HEK293 (cell line): ENCODE results near the gene FOXC1.

Experiments used
- CTCF ChIA-PET: fragments of 350-600 bp; formaldehyde crosslinking; extraction: SDS; loops from one replicate; lab custom pipeline; 2021; ENCODE audit warnings: antibody characterized with exemption; lab: Yijun Ruan, JAX
- POLR2A ChIA-PET: fragments of 300-600 bp; formaldehyde crosslinking; extraction: SDS; loops from one replicate; lab custom pipeline; 2020; ENCODE audit warnings: antibody characterized with exemption, inconsistent platforms; lab: Yijun Ruan, JAX
- H3K27ac ChIP-seq: fragments of 200-500 bp; sonication (Bioruptor generic); 2 replicates; pipeline ENCODE4 v1.5.1; 2014; ENCODE audit warnings: low read depth, low read length, control low read depth, inconsistent platforms; ENCODE audit errors: extremely low read depth
- H3K36me3 ChIP-seq, 2 experiments: fragments of 200-500 bp in 1 of 2; sonication (Bioruptor generic) in 1 of 2; 1 replicate in 1 of 2; 2 replicates in 1 of 2; pipeline ENCODE4 v1.5.1; 2014 to 2017; ENCODE audit warnings: inconsistent platforms in 2 of 2, low read length in 2 of 2; ENCODE audit not compliant: control insufficient read depth in 2 of 2, insufficient read depth in 1 of 2
- H3K4me1 ChIP-seq: fragments of 200-500 bp; sonication (Bioruptor generic); 2 replicates; pipeline ENCODE4 v1.5.1; 2014; ENCODE audit warnings: mild to moderate bottlenecking, low read length, inconsistent platforms; ENCODE audit not compliant: control insufficient read depth, insufficient read depth
- H3K4me3 ChIP-seq: 2 replicates; pipeline ENCODE4 v1.5.1; 2011; ENCODE audit warnings: low read depth, mild to moderate bottlenecking, control low read depth, low read length, moderate library complexity
- H3K9me3 ChIP-seq: fragments of 200-500 bp; sonication (Bioruptor generic); 2 replicates; pipeline ENCODE4 v1.5.1; 2014; ENCODE audit warnings: low read depth, low read length, inconsistent platforms; ENCODE audit not compliant: control insufficient read depth, insufficient read depth
- EGR2 ChIP-seq: fragments of 450-650 bp; formaldehyde crosslinking; IDR thresholded peaks from 2 replicates; pipeline ENCODE4 v1.5.1; 2016; ENCODE audit warnings: low read depth, missing biosample characterization, missing genetic modification characterization
- GLI2 ChIP-seq: fragments of 450-650 bp; formaldehyde crosslinking; IDR thresholded peaks from 2 replicates; pipeline ENCODE4; 2017; ENCODE audit warnings: missing biosample characterization, missing genetic modification characterization, low read depth, borderline replicate concordance
- GLIS1 ChIP-seq: fragments of 450-650 bp; formaldehyde crosslinking; IDR thresholded peaks from 2 replicates; pipeline ENCODE4 v1.5.1; 2016; ENCODE audit warnings: missing biosample characterization, missing genetic modification characterization
- GLIS2 ChIP-seq: fragments of 450-650 bp; formaldehyde crosslinking; IDR thresholded peaks from 2 replicates; pipeline ENCODE4 v1.5.1; 2016; ENCODE audit warnings: missing biosample characterization, missing genetic modification characterization
- HOXC10 ChIP-seq: sonication (generic); formaldehyde crosslinking; IDR thresholded peaks from 2 replicates; pipeline ENCODE4 v1.8.1; 2023; ENCODE audit warnings: mild to moderate bottlenecking, missing genetic modification reagents
- KLF16 ChIP-seq: fragments of 450-650 bp; formaldehyde crosslinking; IDR thresholded peaks from 2 replicates; pipeline ENCODE4 v1.5.1; 2017; ENCODE audit warnings: missing biosample characterization, missing genetic modification characterization
- MZF1 ChIP-seq: fragments of 450-650 bp; formaldehyde crosslinking; IDR thresholded peaks from 2 replicates; pipeline ENCODE4 v1.5.1; 2017; ENCODE audit warnings: missing biosample characterization, missing genetic modification characterization, borderline replicate concordance
- SCRT2 ChIP-seq: fragments of 450-650 bp; formaldehyde crosslinking; IDR thresholded peaks from 2 replicates; pipeline ENCODE4 v1.5.1; 2016; ENCODE audit warnings: missing biosample characterization, missing genetic modification characterization
- SETDB1 ChIP-seq: IDR thresholded peaks from one replicate; pipeline ENCODE4 v1.6.1; 2017; ENCODE audit warnings: mild to moderate bottlenecking, low read length, moderate library complexity, mixed read lengths; ENCODE audit not compliant: insufficient read length
- YY1 ChIP-seq: fragments of 450-650 bp; formaldehyde crosslinking; IDR thresholded peaks from 2 replicates; pipeline ENCODE4 v1.5.1; 2018; ENCODE audit warnings: missing biosample characterization, missing genetic modification characterization
- ZBTB8A ChIP-seq: fragments of 450-650 bp; formaldehyde crosslinking; IDR thresholded peaks from 2 replicates; pipeline ENCODE4 v1.5.1; 2016; ENCODE audit warnings: missing biosample characterization, missing genetic modification characterization
- ZEB2 ChIP-seq: fragments of 450-650 bp; formaldehyde crosslinking; IDR thresholded peaks from 2 replicates; pipeline ENCODE4 v1.5.1; 2016; ENCODE audit warnings: missing biosample characterization, missing genetic modification characterization
- ZNF169 ChIP-seq: fragments of 450-650 bp; formaldehyde crosslinking; IDR thresholded peaks from 2 replicates; pipeline ENCODE4 v1.5.1; 2016; ENCODE audit warnings: missing biosample characterization, missing genetic modification characterization
- ZNF202 ChIP-seq: fragments of 450-650 bp; formaldehyde crosslinking; IDR thresholded peaks from 2 replicates; pipeline ENCODE4 v1.5.1; 2016; ENCODE audit warnings: missing biosample characterization, missing genetic modification characterization, borderline replicate concordance
- ZNF366 ChIP-seq: fragments of 450-650 bp; formaldehyde crosslinking; conservative IDR thresholded peaks from 2 replicates; pipeline ENCODE4 v1.5.1; 2016; ENCODE audit warnings: missing biosample characterization, missing genetic modification characterization
- ZNF391 ChIP-seq: fragments of 450-650 bp; formaldehyde crosslinking; IDR thresholded peaks from 2 replicates; pipeline ENCODE4 v1.5.1; 2016; ENCODE audit warnings: low read depth, missing biosample characterization, missing genetic modification characterization, borderline replicate concordance
- ZNF416 ChIP-seq: fragments of 450-650 bp; formaldehyde crosslinking; IDR thresholded peaks from 2 replicates; pipeline ENCODE4 v1.5.1; 2016; ENCODE audit warnings: missing biosample characterization, missing genetic modification characterization
- ZNF426 ChIP-seq: fragments of 450-650 bp; formaldehyde crosslinking; IDR thresholded peaks from 2 replicates; pipeline ENCODE4 v1.5.1; 2017; ENCODE audit warnings: missing biosample characterization, missing genetic modification characterization, mild to moderate bottlenecking, inconsistent platforms, moderate library complexity
- ZNF473 ChIP-seq: fragments of 450-650 bp; formaldehyde crosslinking; IDR thresholded peaks from 2 replicates; pipeline ENCODE4 v1.5.1; 2017; ENCODE audit warnings: missing biosample characterization, missing genetic modification characterization
- ZNF585B ChIP-seq: fragments of 450-650 bp; formaldehyde crosslinking; IDR thresholded peaks from 2 replicates; pipeline ENCODE4 v1.5.1; 2016; ENCODE audit warnings: missing biosample characterization, missing genetic modification characterization
- ZNF624 ChIP-seq: fragments of 450-650 bp; formaldehyde crosslinking; IDR thresholded peaks from 2 replicates; pipeline ENCODE4 v1.5.1; 2017; ENCODE audit warnings: missing biosample characterization, missing genetic modification characterization
- ZNF660 ChIP-seq: fragments of 450-650 bp; IDR thresholded peaks from 2 replicates; pipeline ENCODE4 v1.5.1; 2018; ENCODE audit warnings: missing biosample characterization, mild to moderate bottlenecking, missing genetic modification characterization
- ZNF768 ChIP-seq: fragments of 450-650 bp; formaldehyde crosslinking; IDR thresholded peaks from 2 replicates; pipeline ENCODE4 v1.5.1; 2018; ENCODE audit warnings: missing biosample characterization, mild to moderate bottlenecking, missing genetic modification characterization
- ZNF843 ChIP-seq: fragments of 450-650 bp; formaldehyde crosslinking; IDR thresholded peaks from 2 replicates; pipeline ENCODE4 v1.5.1; 2016; ENCODE audit warnings: missing biosample characterization, missing genetic modification characterization
- TF ChIP-seq, protein P1 (sequence below): fragments of 450-650 bp; formaldehyde crosslinking; IDR thresholded peaks from 2 replicates; pipeline ENCODE4 v1.5.1; 2016; ENCODE audit warnings: missing biosample characterization, missing genetic modification characterization
- TF ChIP-seq, protein P2 (sequence below): fragments of 450-650 bp; formaldehyde crosslinking; IDR thresholded peaks from 2 replicates; pipeline ENCODE4 v1.5.1; 2016; ENCODE audit warnings: missing biosample characterization, missing genetic modification characterization
- TF ChIP-seq, protein P3 (sequence below): fragments of 450-650 bp; formaldehyde crosslinking; IDR thresholded peaks from 2 replicates; pipeline ENCODE4 v1.5.1; 2017; ENCODE audit warnings: missing biosample characterization, mild to moderate bottlenecking, missing genetic modification characterization, moderate library complexity
- TF ChIP-seq, protein P4 (sequence below): fragments of 450-650 bp; formaldehyde crosslinking; IDR thresholded peaks from 2 replicates; pipeline ENCODE4 v1.5.1; 2016; ENCODE audit warnings: missing biosample characterization, missing genetic modification characterization
- TF ChIP-seq, protein P5 (sequence below): fragments of 450-650 bp; formaldehyde crosslinking; IDR thresholded peaks from 2 replicates; pipeline ENCODE4 v1.5.1; 2016; ENCODE audit warnings: missing biosample characterization, missing genetic modification characterization

The FOXC1 gene

DNA sequence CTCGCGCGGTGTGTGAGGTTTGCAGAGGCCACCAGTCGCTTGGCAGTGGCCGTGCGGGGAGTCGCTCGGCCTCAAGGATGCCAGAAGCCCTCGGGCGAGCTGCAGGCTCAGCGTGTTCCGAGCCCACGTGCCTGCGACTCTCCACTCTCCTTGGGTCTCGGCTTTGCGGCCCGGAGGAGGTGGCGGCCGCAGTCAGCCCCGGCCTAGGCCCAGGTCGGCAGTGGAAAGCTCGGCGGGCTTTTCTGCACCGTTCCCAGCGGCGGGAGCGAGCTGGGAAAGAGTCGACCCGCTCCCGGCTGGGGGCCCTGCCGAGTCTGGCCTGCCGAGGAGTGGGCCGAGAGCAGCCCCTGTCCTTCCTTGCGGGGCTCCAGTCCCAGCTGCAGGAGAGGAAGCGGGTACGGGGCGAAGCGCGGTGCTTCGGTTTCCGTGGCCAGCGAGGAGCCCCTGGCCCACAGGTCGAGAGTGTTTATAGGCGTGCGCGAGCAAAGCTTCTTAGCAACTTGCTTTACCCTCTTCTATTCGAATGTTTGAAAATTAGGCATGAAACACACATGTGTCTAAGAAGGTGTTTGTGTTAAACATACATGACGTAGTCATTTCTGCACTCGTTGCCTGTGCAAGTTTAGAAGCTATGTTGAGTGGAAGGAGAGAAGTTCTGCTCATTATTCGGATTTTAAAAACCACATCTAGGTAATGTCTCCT is 5.6 kb downstream of the FOXC1 start:
- ChIA-PET CTCF (interaction anchor here (0.5 to 0.9 kb wide), 3 partner anchors 70 to 489 kb away, joined by 3 to 4 read pairs (median 3); no protein-coding TSS in a partner anchor), POLR2A (interaction anchor here (1.6 to 2.8 kb wide), 3 partner anchors 12 to 71 kb away, joined by 4 to 14 read pairs (median 7); no protein-coding TSS in a partner anchor)
- Histone ChIP-seq H3K36me3 (peaks cover 21 to 88% of the 10 kb centered on the region in 2 experiments), H3K4me1 (peaks cover 19% of the 10 kb centered on the region), H3K27ac (peak overlapping the region; percentile 100), H3K4me3 (no peak overlapping the region), H3K9me3 (no peaks in the 10 kb centered on the region)
- TF ChIP-seq KLF16 (tag by site-specific recombination) (no peak), ZNF416 (no peak), ZNF473 (tag by site-specific recombination) (no peak), ZBTB8A (tag by site-specific recombination) (0 out of 2 replicates have a peak, but pooled peaks have one; percentile 16), ZNF391 (tag by site-specific recombination) (peak; percentile 49; the same call in 1 of the 2 replicates), ZNF843 (tag by site-specific recombination) (peak; percentile 34; the same call in 1 of the 2 replicates), ZNF585B (tag by site-specific recombination) (no peak), SCRT2 (tag by site-specific recombination) (no peak), SETDB1 (no peak), GLI2 (tag by site-specific recombination) (no peak), ZNF169 (tag by site-specific recombination) (no peak), GLIS1 (tag by site-specific recombination) (peak; percentile 78), HOXC10 (CRISPR knock-in tag) (no peak), YY1 (tag by site-specific recombination) (no peak), ZNF366 (tag by site-specific recombination) (peak; percentile 53; the same call in 1 of the 2 replicates), ZNF660 (no peak), EGR2 (tag by site-specific recombination) (no peak), ZNF202 (no peak), ZEB2 (0 out of 2 replicates have a peak, but pooled peaks have one; percentile 16), MZF1 (tag by site-specific recombination) (no peak), ZNF426 (tag by site-specific recombination) (no peak), ZNF624 (tag by site-specific recombination) (no peak), ZNF768 (tag by site-specific recombination) (no peak), GLIS2 (tag by site-specific recombination) (peak; percentile 70; the same call in 1 of the 2 replicates)
- TF ChIP-seq, protein P1, sequence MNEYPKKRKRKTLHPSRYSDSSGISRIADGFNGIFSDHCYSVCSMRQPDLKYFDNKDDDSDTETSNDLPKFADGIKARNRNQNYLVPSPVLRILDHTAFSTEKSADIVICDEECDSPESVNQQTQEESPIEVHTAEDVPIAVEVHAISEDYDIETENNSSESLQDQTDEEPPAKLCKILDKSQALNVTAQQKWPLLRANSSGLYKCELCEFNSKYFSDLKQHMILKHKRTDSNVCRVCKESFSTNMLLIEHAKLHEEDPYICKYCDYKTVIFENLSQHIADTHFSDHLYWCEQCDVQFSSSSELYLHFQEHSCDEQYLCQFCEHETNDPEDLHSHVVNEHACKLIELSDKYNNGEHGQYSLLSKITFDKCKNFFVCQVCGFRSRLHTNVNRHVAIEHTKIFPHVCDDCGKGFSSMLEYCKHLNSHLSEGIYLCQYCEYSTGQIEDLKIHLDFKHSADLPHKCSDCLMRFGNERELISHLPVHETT (tag by site-specific recombination) = no peak
- TF ChIP-seq, protein P2, sequence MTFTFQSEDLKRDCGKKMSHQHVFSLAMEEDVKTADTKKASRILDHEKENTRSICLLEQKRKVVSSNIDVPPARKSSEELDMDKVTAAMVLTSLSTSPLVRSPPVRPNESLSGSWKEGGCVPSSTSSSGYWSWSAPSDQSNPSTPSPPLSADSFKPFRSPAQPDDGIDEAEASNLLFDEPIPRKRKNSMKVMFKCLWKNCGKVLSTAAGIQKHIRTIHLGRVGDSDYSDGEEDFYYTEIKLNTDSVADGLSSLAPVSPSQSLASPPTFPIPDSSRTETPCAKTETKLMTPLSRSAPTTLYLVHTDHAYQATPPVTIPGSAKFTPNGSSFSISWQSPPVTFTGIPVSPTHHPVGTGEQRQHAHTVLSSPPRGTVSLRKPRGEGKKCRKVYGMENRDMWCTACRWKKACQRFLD (tag by site-specific recombination) = no peak
- TF ChIP-seq, protein P3, sequence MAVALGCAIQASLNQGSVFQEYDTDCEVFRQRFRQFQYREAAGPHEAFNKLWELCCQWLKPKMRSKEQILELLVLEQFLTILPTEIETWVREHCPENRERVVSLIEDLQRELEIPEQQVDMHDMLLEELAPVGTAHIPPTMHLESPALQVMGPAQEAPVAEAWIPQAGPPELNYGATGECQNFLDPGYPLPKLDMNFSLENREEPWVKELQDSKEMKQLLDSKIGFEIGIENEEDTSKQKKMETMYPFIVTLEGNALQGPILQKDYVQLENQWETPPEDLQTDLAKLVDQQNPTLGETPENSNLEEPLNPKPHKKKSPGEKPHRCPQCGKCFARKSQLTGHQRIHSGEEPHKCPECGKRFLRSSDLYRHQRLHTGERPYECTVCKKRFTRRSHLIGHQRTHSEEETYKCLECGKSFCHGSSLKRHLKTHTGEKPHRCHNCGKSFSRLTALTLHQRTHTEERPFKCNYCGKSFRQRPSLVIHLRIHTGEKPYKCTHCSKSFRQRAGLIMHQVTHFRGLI = no peak
- TF ChIP-seq, protein P4, sequence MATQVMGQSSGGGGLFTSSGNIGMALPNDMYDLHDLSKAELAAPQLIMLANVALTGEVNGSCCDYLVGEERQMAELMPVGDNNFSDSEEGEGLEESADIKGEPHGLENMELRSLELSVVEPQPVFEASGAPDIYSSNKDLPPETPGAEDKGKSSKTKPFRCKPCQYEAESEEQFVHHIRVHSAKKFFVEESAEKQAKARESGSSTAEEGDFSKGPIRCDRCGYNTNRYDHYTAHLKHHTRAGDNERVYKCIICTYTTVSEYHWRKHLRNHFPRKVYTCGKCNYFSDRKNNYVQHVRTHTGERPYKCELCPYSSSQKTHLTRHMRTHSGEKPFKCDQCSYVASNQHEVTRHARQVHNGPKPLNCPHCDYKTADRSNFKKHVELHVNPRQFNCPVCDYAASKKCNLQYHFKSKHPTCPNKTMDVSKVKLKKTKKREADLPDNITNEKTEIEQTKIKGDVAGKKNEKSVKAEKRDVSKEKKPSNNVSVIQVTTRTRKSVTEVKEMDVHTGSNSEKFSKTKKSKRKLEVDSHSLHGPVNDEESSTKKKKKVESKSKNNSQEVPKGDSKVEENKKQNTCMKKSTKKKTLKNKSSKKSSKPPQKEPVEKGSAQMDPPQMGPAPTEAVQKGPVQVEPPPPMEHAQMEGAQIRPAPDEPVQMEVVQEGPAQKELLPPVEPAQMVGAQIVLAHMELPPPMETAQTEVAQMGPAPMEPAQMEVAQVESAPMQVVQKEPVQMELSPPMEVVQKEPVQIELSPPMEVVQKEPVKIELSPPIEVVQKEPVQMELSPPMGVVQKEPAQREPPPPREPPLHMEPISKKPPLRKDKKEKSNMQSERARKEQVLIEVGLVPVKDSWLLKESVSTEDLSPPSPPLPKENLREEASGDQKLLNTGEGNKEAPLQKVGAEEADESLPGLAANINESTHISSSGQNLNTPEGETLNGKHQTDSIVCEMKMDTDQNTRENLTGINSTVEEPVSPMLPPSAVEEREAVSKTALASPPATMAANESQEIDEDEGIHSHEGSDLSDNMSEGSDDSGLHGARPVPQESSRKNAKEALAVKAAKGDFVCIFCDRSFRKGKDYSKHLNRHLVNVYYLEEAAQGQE = 0 out of 2 replicates have a peak, but pooled peaks have one; percentile 11
- TF ChIP-seq, protein P5, sequence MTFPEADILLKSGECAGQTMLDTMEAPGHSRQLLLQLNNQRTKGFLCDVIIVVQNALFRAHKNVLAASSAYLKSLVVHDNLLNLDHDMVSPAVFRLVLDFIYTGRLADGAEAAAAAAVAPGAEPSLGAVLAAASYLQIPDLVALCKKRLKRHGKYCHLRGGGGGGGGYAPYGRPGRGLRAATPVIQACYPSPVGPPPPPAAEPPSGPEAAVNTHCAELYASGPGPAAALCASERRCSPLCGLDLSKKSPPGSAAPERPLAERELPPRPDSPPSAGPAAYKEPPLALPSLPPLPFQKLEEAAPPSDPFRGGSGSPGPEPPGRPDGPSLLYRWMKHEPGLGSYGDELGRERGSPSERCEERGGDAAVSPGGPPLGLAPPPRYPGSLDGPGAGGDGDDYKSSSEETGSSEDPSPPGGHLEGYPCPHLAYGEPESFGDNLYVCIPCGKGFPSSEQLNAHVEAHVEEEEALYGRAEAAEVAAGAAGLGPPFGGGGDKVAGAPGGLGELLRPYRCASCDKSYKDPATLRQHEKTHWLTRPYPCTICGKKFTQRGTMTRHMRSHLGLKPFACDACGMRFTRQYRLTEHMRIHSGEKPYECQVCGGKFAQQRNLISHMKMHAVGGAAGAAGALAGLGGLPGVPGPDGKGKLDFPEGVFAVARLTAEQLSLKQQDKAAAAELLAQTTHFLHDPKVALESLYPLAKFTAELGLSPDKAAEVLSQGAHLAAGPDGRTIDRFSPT (tag by site-specific recombination) = no peak
